ENCODE results near the gene ZNF273.
"Not testable (repeated sequence)": the region's sequence is repeated elsewhere in the genome, so short reads cannot be mapped to it uniquely, and the experiment has no call there.

Gene ZNF273

GRCh38 chr7:64902806-64903721, at the start of gene ZNF273:
Gene ZNF273 (plus strand): TSS chr7:64903273. CDS start chr7:64903318, 45 bp downstream.
- DNase-seq (ENCODE audit: low spot score): peak; percentile 93

GRCh38 chr7:64853679-64854078, 49.4 kb upstream of the ZNF273 start:
- no peak for DNase-seq (ENCODE audit: low spot score)

GRCh38 chr7:64854969-64855368, 48.1 kb upstream of the ZNF273 start:
- no peak for DNase-seq (ENCODE audit: low spot score)

GRCh38 chr7:64863021-64863420, 40.1 kb upstream of the ZNF273 start:
- DNase-seq (ENCODE audit: low spot score): no peak

GRCh38 chr7:64863530-64863929, 39.5 kb upstream of the ZNF273 start:
- DNase-seq (ENCODE audit: low spot score): not testable (repeated sequence)

- no peak for DNase-seq (ENCODE audit: low spot score)
These were observed 39.1 kb upstream of the ZNF273 start for GRCh38 chr7:64863969-64864368.

- no peak for DNase-seq (ENCODE audit: low spot score)
These were observed 35.1 kb upstream of the ZNF273 start for GRCh38 chr7:64867863-64868440.

- DNase-seq (ENCODE audit: low spot score): no peak
These were observed 34.6 kb upstream of the ZNF273 start for GRCh38 chr7:64868499-64868898.

- no peak for DNase-seq (ENCODE audit: low spot score)
These were observed 33.9 kb upstream of the ZNF273 start for GRCh38 chr7:64869121-64869725.

GRCh38 chr7:64869912-64870562, 33.0 kb upstream of the ZNF273 start:
- no peak for DNase-seq (ENCODE audit: low spot score)

- no peak for DNase-seq (ENCODE audit: low spot score)
These were observed 32.4 kb upstream of the ZNF273 start for GRCh38 chr7:64870656-64871055.

- no peak for DNase-seq (ENCODE audit: low spot score)
These were observed 31.3 kb upstream of the ZNF273 start for GRCh38 chr7:64871761-64872160.

GRCh38 chr7:64872351-64873154, 30.5 kb upstream of the ZNF273 start:
- no peak for DNase-seq (ENCODE audit: low spot score)

- no peak for DNase-seq (ENCODE audit: low spot score)
These were observed 29.9 kb upstream of the ZNF273 start for GRCh38 chr7:64873155-64873500.

- no peak for DNase-seq (ENCODE audit: low spot score)
These were observed 29.6 kb upstream of the ZNF273 start for GRCh38 chr7:64873517-64873916.

- DNase-seq (ENCODE audit: low spot score): no peak
These were observed 29.0 kb upstream of the ZNF273 start for GRCh38 chr7:64874114-64874513.

- no peak for DNase-seq (ENCODE audit: low spot score)
These were observed 28.4 kb upstream of the ZNF273 start for GRCh38 chr7:64874562-64875250.

- DNase-seq (ENCODE audit: low spot score): no peak
These were observed 27.8 kb upstream of the ZNF273 start for GRCh38 chr7:64875258-64875657.

GRCh38 chr7:64875658-64876406, 27.2 kb upstream of the ZNF273 start:
- no peak for DNase-seq (ENCODE audit: low spot score)

Data from CD4-positive, alpha-beta T cell treated with Interleukin-2 at 100 ng/mL for 4 hours (primary cell).